ENCODE data around the gene SAXO1.
A peak's percentile ranks its signal among the peaks of the same experiment; 100 is the strongest.
"Not testable (repeated sequence)": the region's sequence is repeated elsewhere in the genome, so short reads cannot be mapped to it uniquely, and the experiment has no call there.

The SAXO1 gene, protein sequence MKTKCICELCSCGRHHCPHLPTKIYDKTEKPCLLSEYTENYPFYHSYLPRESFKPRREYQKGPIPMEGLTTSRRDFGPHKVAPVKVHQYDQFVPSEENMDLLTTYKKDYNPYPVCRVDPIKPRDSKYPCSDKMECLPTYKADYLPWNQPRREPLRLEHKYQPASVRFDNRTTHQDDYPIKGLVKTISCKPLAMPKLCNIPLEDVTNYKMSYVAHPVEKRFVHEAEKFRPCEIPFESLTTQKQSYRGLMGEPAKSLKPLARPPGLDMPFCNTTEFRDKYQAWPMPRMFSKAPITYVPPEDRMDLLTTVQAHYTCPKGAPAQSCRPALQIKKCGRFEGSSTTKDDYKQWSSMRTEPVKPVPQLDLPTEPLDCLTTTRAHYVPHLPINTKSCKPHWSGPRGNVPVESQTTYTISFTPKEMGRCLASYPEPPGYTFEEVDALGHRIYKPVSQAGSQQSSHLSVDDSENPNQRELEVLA

GRCh38 chr9:19033015-19033414, at the start of gene SAXO1:
Gene SAXO1 (minus strand): TSS chr9:19033209. CDS start chr9:19032908, 301 bp downstream.
- no peak for DNase-seq

DNA sequence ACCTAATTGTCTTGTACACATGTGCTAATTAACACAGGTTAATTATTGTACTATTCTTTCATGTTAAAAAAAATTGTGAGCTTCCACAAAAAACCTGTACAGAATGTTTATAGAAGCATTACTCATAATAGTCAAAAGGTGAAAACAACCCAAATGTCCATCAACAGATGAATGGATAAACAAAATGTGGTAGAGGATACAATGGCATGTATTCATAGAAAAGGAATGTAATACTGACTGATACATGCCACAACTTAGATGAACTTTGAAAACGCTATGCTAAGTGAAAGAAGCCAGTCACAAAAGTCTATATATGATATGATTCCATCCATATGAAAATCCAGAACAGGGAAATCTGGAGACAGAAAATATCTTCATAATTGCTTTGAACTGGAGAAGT, 41.8 kb upstream of the SAXO1 start:
- DNase-seq = no peak

GRCh38 chr9:19074229-19074628, 41.2 kb upstream of the SAXO1 start:
- no peak for DNase-seq

- no peak for DNase-seq
These were observed 24.0 kb upstream of the SAXO1 start for GRCh38 chr9:19057033-19057432.

- no peak for DNase-seq
These were observed 17.9 kb upstream of the SAXO1 start for GRCh38 chr9:19050637-19051591.

- DNase-seq = peak in 1 of 2 experiments; percentile 54
These were observed 17.1 kb upstream of the SAXO1 start for GRCh38 chr9:19049917-19050636.

- DNase-seq = peak in 1 of 2 experiments; percentile 60
These were observed 16.2 kb upstream of the SAXO1 start, which contains the start of gene RRAGA for GRCh38 chr9:19048966-19049916. Gene RRAGA (plus strand): TSS chr9:19049427. CDS start chr9:19049660, 233 bp downstream.

GRCh38 chr9:19036611-19037010, 3.6 kb upstream of the SAXO1 start:
- DNase-seq = no peak

- no peak for DNase-seq
These were observed 603 bp downstream of the SAXO1 start for GRCh38 chr9:19032406-19032805.

DNA sequence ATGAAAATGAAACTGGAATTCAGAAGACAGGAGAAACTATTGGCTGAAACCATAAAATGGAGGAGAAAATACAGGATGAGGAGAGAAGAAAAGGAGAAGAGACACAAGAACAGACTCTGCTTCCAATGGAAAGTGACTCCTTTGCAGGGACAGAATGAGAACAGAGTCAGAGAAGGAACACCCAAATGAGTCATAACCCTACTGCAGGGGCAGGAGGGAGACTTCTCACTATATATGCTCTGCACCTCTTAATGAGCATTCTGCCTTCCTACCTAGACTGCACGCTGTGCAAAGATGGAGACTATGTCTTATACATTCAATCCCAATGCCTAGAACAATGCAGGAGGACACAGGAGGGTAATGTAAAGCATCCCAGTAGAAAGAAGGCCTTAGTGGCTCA, 2.1 kb downstream of the SAXO1 start:
- no peak for DNase-seq

GRCh38 chr9:19028835-19029451, 4.1 kb downstream of the SAXO1 start:
- DNase-seq = peak in 1 of 2 experiments; percentile 26

DNA sequence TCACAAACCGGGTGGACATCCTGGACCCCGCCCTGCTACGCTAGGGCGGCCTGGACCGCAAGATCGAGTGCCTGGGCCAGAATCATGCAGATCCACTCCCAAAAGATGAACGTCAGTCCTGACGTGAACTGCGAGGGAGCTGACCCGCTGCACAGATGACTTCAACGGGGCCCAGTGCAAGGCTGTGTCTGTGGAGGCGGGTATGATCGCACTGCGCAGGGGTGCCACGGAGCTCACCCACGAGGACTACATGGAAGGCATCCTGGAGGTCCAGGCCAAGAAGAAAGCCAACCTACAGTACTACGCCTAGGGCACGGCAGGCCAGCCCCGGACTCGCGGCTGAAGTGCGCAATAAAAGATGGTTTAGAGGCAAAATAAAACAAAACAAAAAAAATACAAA, 5.2 kb downstream of the SAXO1 start:
- no peak for DNase-seq

- no peak for DNase-seq
These were observed 6.6 kb downstream of the SAXO1 start for GRCh38 chr9:19026375-19026774.

GRCh38 chr9:19023078-19023477, 9.9 kb downstream of the SAXO1 start:
- DNase-seq = no peak

GRCh38 chr9:19022206-19022605, 10.8 kb downstream of the SAXO1 start:
- DNase-seq = no peak

- not testable (repeated sequence) for DNase-seq
These were observed 11.4 kb downstream of the SAXO1 start for GRCh38 chr9:19021649-19022048.

DNA sequence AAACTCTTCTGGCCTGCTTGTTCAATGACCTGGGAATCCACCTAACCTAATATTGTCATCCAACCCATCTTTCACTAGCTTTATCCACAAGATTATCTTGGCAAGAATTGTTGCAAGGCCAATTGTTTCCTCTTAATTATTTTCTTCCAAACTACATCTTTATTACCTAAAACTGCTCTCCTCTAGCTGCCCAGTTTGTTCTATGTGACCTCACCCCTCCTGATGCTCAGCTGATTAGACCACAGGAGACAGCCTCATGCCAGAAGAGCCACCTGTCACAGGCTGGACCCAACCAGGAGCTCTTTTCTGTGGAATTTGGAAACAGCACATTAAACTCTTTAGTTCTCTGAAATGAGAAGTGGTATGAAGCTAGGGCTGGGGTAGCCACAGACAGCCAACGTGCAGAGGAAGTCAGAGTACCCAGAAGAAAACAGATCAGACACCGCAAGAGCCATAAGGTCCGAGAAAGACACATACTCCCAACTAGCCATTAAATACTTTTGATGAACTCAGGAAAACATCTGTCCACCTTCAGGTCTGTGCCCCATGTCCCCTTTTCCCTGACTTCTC, 12.0 kb downstream of the SAXO1 start:
- DNase-seq = peak in 1 of 2 experiments; percentile 1

- DNase-seq = no peak
These were observed 14.8 kb downstream of the SAXO1 start for GRCh38 chr9:19018201-19018600.

DNA sequence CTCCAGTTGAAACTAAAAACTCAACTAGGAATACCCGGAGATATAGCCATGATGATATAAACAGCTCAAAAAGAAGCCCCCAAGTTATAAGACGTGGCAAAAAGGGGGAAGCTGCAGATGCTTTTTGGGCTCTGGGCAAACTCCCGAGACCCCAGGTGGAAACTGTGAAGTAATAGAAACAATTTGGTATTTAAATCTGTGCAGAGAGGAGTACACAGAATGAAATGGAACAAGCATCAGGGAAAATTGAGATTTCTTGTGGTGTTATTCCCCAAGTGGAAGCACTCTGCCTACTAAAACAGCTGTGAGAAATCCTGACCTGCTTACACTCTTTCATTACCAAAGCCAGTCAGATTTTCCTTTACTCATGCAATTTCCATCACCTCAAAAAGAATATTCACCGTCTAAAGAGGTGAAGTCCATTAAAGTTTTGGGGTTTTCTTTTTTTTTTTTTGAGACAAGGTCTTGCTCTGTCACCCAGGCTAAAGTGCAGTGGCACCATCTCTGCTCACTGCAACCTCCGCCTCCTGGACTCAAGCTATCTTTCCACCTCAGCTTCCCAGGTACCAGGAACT, 23.5 kb downstream of the SAXO1 start:
- DNase-seq = no peak

DNA sequence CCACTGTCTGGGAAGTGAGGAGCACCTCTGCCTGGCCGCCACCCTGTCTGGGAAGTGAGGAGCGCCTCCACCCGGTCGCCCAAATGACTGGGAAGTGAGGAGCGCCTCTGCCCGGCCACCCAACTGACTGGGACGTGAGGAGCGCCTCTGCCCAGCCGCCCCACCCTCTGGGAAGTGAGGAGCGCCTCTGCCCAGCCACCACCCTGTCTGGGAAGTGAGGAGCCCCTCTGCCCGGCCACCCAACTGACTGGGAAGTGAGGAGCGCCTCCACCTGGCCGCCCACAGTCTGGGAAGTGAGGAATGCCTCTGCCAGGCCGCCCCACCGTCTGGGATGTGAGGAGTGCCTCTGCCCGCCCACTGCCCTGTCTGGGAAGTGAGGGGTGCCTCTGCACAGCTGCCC, 32.9 kb downstream of the SAXO1 start:
- DNase-seq = no peak
